DOHH2 (cell line): Measurements from ENCODE around the gene ELP4.

Experiments
- EZH2phosphoT487 ChIP-seq: fragments of 200-600 bp; sonication (generic); IDR thresholded peaks from 2 replicates; pipeline ENCODE4 v1.6.1; 2017; ENCODE audit warnings: borderline replicate concordance, mild to moderate bottlenecking, antibody characterized with exemption, low read length, moderate library complexity, mixed read lengths
- TF ChIP-seq, protein P1 (sequence below): fragments of 200-600 bp; sonication (generic); IDR thresholded peaks from one replicate; pipeline ENCODE4 v1.5.1; 2014; ENCODE audit warnings: antibody characterized with exemption, mild to moderate bottlenecking, low read depth, low read length; ENCODE audit not compliant: poor library complexity, severe bottlenecking

DNA sequence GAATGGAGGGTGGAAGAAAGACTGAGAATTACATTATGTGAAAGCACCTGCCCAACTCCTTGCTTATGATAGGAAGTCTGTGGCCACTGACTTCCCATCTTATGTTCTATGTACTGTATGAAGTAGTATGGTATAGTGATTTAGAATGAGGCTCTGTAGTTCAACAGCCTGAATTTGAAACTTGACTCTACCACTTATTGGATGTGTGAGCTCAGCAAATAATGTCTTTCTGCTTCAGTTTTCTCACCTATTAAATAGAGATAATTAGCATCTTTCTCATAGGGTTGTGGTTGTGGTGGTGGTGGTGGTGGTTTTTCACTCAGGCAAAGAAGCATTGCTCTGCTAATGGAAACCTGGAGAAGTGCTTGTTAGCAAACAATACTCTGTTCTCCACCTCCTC, 180.0 kb downstream of the ELP4 start:
- TF ChIP-seq, protein P1, sequence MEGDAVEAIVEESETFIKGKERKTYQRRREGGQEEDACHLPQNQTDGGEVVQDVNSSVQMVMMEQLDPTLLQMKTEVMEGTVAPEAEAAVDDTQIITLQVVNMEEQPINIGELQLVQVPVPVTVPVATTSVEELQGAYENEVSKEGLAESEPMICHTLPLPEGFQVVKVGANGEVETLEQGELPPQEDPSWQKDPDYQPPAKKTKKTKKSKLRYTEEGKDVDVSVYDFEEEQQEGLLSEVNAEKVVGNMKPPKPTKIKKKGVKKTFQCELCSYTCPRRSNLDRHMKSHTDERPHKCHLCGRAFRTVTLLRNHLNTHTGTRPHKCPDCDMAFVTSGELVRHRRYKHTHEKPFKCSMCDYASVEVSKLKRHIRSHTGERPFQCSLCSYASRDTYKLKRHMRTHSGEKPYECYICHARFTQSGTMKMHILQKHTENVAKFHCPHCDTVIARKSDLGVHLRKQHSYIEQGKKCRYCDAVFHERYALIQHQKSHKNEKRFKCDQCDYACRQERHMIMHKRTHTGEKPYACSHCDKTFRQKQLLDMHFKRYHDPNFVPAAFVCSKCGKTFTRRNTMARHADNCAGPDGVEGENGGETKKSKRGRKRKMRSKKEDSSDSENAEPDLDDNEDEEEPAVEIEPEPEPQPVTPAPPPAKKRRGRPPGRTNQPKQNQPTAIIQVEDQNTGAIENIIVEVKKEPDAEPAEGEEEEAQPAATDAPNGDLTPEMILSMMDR: no peak
- TF ChIP-seq EZH2phosphoT487: no peak
